HG03139 (cell line): ENCODE measurements around the gene SOX18.
"Not testable (repeated sequence)": the region's sequence is repeated elsewhere in the genome, so short reads cannot be mapped to it uniquely, and the experiment has no call there.

Experiments used
- ATAC-seq: cut with Tn5 transposase; IDR thresholded peaks from one replicate; pipeline ENCODE4 v1.9.1; 2021; ENCODE audit not compliant: unreplicated experiment

The SOX18 gene

GRCh38 chr20:64049060-64049877 lies at the start of gene SOX18:
TSS of gene SOX18 (minus strand) at chr20:64049639. CDS start at chr20:64049516, 123 bp downstream.
- ATAC-seq: no peak

GRCh38 chr20:64098471-64099013 lies 49.1 kb upstream of the SOX18 start:
- no peak for ATAC-seq

DNA sequence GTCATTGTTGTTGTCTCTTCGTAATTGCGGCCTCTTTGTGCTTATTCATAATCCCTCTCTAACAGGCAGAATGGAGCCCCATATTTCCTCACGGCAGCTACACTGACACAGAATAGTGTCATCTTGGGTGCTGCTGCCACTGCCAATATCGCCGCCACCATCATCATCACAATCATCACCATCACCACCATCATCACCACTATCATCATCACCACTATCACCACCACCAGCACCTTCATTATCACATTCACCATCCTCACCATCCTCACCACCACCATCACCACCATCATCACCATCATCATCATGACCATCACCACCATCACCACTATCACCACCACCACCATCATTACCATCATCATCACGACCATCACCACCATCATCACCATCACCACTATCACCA lies 47.1 kb upstream of the SOX18 start:
- no peak for ATAC-seq

DNA sequence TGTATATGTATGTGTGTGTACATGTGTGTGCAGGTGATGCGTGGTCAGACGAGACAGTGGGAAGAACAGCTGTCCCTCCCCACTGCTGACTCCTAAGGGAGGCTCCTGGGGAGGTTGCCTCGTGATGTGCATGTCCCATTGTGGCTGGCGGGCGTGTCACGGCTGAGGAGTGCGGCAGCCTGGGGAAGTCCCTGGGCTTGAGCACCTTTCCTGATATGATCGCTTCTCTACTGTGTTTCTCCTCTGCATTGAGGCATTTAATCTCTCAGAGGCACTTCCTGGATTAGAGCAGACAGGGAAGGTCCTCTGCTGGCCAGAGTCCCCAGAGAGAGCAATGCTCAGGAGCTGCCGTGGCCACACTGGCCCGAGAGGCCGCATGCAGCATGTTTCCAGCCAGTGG lies 46.5 kb upstream of the SOX18 start:
- no peak for ATAC-seq

GRCh38 chr20:64095455-64095854 lies 46.0 kb upstream of the SOX18 start:
- no peak for ATAC-seq

DNA sequence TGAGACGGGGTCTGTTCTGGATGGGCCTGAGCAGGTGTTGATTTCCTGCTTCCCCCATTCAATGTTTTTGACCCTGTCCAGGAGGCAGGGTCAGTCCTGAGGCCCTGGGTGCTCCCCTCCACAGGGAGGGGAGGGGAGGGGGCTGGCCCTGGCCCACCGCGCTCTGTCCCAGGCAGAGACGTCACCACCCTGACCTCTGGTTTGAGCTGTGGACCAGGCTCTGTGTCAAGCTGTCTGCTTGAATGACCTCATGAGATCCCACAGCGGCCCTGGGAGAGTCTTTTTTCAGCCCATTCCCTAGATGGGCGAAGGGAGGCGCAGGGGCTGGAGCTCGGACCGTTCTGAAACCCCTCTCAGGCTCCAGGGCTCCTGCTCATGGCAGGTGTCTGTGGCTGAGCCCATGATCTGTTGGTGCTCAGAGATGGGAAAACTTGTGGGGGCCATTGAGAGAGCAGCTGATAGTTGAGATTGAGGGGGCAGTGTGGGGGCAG lies 43.6 kb upstream of the SOX18 start:
- no peak for ATAC-seq

- ATAC-seq: no peak
These were observed 43.0 kb upstream of the SOX18 start for GRCh38 chr20:64092258-64093012.

GRCh38 chr20:64091770-64092169 lies 42.3 kb upstream of the SOX18 start:
- no peak for ATAC-seq

- ATAC-seq: no peak
These were observed 41.9 kb upstream of the SOX18 start for GRCh38 chr20:64091340-64091739.

GRCh38 chr20:64090165-64090564 lies 40.7 kb upstream of the SOX18 start:
- no peak for ATAC-seq

DNA sequence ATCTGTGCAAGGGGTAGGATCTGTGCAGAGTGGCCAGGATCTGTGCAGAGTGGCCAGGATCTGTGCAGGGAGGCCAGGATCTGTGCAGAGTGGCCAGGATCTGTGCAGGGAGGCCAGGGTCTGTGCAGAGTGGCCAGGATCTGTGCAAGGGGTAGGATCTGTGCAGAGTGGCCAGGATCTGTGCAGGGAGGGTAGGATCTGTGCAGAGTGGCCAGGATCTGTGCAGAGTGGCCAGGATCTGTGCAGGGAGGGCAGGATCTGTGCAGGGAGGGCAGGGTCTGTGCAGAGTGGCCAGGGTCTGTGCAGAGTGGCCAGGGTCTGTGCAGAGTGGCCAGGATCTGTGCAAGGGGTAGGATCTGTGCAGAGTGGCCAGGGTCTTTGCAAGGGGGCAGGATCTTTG lies 39.1 kb upstream of the SOX18 start:
- ATAC-seq: not testable (repeated sequence)

DNA sequence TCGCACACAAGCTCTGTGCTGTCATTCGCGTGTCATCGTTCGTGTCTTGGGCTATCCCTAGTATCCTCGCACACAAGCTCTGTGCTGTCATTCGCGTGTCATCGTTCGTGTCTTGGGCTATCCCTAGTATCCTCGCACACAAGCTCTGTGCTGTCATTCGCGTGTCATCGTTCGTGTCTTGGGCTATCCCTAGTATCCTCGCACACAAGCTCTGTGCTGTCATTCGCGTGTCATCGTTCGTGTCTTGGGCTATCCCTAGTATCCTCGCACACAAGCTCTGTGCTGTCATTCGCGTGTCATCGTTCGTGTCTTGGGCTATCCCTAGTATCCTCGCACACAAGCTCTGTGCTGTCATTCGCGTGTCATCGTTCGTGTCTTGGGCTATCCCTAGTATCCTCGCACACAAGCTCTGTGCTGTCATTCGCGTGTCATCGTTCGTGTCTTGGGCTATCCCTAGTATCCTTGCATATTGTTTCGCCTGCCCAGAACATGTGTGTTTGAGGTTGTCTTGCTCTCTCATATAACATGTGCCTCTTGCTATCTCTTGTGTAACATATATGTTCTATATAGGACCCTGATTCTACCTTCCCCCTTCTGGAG lies 37.9 kb upstream of the SOX18 start:
- ATAC-seq: not testable (repeated sequence)

DNA sequence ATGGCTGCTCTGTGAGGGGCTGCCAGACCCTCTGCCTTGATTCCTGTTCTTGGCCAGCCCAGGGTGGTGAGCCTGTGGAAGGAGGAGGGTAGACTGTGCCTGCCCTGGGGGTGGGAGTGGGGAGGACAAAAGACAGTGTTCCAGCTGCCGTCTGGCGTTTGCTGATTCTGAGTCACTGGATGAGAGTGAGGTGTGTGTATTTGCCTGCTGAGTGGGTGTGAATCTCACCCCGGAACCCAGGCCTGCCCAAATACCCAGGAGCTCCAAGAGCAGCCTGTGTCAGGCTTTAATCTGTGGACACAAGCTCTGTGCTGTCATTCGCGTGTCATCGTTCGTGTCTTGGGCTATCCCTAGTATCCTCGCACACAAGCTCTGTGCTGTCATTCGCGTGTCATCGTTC lies 37.4 kb upstream of the SOX18 start:
- ATAC-seq: no peak

GRCh38 chr20:64084685-64085152 lies 35.3 kb upstream of the SOX18 start:
- ATAC-seq: no peak

GRCh38 chr20:64083804-64084684 lies 34.6 kb upstream of the SOX18 start, which contains the start of gene LKAAEAR1:
TSS of gene LKAAEAR1 (minus strand) at chr20:64084398. CDS start at chr20:64084219, 179 bp downstream.
- ATAC-seq: no peak

GRCh38 chr20:64083378-64083803 lies 34.0 kb upstream of the SOX18 start:
- no peak for ATAC-seq

- ATAC-seq: no peak
These were observed 33.5 kb upstream of the SOX18 start for GRCh38 chr20:64082820-64083377.

DNA sequence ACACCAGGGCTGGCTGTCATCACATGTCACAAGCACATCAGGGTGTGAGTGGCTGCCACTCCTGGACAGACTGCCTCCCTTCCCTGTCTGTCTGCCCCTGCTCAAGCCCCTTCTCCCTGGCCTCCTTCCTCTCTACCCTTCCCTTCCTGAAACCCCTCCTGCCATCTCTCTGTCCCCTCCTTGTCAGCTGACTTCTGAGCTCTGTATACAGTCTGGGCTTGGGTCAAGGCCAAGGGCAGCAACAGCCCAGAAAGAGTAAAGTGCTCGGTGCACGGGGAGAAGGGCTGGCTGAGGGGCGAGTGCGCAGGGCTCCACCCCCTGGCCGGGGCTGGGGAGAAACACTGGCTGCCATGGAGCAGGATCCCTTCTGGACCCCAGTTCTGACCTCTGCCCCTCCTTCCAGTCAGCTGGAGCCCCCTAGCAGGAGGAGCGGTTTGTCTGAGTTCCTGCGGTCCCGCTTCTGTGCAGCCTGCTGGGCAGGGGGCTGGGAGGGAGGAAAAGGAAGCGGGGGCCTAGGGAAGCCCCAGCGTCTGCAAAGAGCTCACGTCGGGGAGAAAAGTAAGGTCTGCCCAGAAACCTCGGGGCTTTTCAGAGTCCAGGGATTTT lies 32.8 kb upstream of the SOX18 start:
- no peak for ATAC-seq

- ATAC-seq: no peak
These were observed 32.2 kb upstream of the SOX18 start for GRCh38 chr20:64081624-64081964.
